ENCODE measurements around the gene IRS2.

Gene IRS2

DNA sequence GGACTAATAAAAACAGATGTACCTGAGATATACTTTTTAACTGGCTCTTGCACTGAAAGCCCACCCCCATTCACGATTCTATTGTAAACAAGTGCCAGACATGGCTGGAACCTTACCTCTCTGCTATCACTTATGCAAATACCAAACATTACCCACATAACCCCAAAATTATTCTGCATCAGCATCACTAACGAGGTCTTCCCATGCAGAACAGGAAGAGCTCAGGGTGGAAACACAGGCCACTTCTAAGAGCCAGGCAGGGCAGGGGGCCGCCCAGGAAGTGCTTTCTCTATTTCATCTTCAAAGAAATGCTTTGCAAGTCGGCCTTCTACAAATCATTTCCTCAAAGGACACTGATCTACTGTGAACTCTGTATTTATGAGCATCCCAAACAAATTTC is 7.3 kb downstream of the IRS2 start:
- peak; percentile 40 for DNase-seq

DNA sequence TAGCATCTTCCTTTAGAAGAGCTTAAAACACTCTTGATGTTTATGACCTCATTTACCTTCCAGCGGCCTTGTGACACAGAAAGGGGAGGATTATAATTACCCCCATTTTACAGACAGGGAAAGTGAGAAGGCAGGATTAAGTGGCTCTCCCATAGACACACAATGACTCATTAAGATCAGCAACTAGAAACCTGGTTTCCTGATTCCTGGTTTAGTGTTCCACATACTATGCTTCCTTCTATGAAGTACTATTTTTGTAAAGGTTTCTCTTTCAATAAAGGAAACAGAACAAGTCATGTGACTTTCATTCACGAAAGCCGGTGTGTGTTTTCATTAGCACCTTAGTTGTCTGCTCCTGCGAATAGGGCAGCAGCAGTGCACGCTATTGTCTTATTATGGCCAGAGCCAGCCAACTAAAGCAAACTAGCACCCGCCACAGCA is 8.3 kb downstream of the IRS2 start:
- DNase-seq, result no peak

DNA sequence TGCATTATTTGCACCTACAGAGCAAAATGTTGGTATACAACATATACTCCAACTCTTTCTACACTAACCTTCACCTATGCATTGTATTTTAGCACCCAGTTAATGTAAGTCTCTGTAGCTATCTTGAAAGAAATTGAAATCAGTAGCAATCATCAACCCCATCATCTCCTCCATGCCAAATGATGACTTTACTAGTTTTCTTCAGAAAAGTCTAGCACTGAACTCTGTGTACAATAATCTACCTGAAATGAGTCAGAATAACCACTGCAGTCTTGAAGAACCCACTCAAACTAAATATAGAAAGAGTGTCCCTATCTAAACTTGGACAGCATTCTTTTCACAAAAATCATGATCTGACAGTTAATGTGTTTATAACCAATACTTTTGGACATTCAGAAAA is 9.8 kb downstream of the IRS2 start:
- DNase-seq, result no peak

DNA sequence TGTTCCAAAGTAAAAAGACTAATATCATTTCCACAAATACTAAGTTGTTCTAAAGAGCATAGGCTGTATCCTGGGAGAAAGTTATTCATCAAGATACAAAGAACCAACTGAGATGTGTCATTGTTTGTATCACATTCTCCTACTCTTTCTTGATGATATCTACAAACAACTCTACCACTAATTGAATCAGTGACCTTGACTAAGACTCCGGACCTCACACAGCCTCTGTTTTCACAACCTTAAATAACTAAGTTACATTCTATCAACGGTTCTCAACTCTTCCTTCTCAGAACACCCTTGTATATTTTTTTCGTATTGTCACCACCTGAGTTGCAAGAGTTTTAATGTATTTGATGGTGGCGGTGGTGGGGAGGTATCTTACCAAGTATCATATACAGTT is 12.6 kb downstream of the IRS2 start:
- no peak for DNase-seq

DNA sequence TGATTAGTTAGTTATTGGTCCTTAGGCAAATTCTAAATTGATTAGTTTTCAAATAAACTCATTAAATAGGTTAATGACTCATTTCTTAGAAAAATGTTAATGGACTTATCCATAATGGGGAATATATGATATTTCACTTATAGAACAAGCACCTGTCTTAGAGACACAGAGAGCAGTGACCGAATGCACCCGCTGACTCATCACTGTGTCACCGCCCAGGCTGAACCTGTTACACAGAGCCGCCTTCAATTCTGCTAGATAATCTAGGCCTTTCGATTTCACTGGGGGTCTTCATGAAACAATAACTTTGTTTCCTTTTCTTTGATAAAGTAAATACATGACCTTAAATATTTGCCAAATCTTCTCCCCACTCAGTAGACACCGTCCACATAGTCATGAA is 13.1 kb downstream of the IRS2 start:
- peak; percentile 59 for DNase-seq

DNA sequence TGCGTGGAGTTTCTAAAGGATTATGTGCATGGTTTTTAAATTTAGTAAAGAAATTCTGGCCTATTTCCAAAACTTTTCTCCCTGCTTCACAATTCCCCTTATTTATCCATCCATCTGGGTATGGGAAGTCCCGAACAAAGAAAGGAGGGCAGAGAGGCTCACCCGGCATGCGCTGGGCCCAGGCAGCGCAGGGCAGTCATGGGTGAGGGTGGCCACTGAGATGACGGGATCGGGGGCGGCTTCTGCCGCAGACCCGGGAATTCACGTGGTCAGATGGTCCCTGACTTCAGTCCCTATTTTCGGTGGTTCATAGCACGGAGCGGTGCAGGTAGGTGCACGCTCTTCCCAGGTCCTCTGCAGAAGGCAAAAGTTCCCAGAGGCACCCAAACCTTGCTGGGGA is 14.5 kb downstream of the IRS2 start:
- no peak for DNase-seq

DNA sequence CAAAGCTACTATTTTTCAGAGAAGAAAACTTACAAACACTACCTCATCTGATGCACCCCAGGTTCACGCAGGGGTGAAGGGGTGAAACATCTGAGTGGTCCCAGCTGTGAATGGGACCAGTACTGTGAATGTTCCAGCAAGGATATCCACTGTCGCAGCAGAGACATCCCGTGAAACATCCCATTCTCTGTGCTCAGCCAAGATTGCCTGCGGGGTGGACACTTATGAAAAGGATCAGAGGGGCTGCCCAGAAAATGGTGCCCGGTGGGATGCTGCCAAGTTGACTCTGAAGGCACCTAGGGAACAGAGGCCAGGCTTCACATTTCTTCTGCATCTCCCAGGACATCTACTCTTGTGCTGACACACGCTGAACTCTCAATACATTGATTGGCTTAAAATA is 15.9 kb downstream of the IRS2 start:
- DNase-seq, result no peak

DNA sequence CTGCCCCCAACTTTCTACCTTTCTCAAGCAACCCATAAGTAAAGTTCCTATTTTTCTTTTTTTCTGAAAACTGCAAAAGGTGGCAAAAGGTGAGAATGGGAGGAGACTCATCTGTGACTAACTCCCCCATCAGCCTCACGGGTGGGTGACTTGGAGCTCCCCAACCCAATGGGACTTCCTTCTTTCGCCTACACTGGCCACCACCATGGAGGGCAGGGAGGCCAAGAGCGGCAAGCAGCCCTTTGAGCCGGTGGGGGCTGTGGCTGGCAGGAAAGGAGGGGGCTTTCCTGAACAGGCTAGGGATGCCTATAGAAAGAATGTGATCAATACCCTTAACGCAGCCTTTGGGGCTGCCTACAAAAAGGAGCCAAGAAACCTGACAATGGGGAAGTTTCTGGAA is 16.5 kb downstream of the IRS2 start:
- no peak for DNase-seq

DNA sequence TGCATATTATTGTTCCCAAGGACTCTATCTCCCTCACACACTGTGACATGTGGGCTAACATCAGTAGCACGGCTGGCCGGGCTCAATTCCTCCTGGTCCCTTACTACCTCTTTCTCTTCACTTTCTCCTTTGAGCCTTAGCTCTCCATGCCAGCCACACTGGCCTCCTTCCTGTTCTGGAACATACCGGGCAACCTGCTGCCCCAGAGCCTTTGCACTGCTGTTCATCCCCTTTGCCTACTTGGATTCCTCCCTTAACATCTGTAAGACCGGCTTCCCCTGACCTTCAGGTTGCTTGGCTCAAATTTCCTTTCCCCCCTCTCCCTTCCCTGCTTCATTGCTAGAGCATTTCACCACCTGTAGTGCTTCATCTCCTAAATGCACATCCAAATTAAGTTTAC is 17.1 kb downstream of the IRS2 start:
- no peak for DNase-seq

DNA sequence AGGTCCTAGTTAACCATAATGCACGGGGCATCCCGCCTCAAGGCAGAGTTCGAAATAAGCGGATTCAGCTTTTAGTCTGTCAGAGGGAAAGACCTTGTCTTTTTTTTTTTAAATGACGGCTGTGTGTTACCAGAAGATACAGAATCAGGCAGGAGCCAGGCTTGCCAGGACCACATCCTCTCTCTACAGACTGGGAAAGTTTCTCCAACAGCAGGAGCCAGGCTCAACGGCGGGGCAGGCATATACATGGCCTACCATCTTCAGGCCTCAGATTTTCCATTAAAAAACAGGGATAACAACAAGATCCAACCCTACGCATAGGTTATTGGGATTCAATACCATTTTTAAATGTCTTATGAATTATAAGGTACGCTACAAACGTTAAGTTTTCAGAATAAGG is 17.8 kb downstream of the IRS2 start:
- DNase-seq, result no peak

DNA sequence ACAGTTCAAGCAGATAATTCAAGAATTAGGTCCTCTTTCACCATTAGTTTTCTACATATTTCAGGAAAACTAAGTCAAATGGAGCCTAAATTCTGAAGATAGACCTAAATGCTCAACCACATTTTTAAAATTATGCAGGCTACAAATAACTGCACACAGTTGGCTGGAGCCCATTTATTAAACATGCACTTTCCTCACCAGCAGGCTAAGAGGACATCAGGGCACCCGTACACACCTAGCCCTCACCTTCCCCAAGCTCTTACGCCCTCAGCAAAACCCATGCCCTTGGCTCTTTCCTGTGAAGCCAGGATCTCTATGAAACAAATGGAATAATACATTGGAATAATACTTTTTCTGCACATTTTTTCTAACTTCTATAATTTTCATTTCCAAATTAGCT is 18.2 kb downstream of the IRS2 start:
- DNase-seq, result no peak

DNA sequence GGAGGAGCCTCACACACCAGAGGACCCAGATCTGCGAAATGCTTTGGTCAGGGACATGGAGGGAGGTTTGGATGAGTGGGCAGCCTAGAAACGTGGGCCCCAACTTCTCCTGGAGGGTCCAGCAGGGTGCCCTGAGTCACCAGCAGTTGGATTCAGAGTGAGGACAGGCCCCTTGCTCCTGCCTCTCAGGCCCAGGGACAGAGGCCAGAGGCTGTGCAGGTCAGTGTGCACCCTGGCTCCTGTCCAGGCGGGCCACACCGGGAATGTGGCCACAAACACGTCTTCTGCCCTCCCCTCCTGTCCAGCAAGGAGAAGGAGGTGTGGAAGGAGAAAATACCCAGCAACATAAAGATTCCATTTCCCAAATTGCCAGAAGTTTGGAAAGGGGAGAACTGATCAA is 19.4 kb downstream of the IRS2 start:
- no peak for DNase-seq

DNA sequence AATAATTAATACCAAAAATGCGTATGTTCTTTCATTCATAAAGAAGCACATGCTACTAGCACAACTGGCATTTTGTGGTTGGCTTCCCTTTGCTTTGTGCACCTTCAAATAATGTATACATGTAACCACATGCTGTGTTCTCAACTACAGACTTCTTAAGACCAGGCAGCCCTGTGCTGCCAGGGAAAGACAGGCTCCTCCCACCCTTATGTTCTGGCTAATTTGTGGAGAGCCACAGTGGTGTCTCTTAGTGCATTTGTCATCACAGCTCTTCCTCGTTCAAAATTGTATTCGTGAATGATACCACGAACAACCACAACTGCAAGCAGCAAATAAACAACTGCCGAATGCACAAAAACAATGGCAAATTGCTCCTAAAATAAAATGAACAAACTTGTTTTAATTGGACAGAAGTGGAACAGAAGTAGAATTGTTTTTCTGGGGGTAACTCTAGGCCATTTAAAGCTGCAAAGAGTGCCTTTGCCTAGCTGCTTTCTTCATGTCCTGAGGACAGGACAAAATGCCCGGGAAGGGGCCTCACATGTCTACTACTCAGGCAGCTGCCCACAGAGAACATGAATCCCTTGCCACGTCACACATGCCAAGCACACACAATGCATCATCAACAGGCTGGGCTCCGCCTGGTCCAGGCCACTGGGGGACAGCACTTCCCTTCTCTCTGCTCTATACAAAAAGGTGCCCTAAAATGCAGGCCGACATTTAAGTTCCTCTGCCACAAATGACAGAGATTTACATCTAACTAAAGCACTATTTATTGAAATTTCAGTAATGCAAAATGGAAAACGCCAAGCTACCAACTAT is 21.7 kb downstream of the IRS2 start:
- peak; percentile 31 for DNase-seq

DNA sequence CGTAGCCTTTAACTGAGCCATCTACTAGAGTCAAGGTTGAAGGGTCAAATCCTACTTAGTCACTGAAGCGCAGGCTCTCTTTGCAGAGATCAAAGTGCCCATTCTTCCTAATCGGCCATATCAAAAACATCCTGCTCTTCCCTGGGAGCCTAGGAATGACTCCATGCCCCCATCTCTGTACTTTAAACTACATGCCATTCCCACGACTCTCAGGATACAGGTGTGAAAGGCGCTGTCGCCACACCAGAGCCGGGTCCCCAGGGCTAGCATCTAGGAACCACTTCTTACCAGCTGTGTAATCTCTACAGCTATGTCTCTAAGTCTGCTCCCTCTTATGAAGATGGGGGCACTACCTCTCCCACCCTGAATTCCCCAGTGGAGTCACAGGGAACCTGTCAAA is 22.3 kb downstream of the IRS2 start:
- no peak for DNase-seq

DNA sequence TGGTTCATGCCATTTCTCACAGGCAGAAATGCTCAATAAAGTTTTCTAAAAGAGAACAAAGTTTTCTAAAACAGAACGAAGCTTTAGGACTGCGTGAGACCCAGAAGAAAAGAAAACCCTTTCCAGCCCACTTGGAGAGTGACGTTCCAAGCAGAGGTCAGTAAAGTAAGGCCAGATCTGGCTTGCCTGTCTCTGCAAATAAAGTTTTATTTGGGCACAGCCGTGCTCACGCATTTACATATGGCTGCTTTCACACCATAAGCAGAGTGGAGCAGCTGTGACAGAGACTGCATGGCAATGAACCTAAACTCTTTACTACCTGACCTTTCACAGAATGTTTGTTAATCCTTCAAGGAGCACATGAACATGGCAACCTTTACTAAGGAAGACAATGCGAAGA is 23.6 kb downstream of the IRS2 start:
- DNase-seq, result no peak

DNA sequence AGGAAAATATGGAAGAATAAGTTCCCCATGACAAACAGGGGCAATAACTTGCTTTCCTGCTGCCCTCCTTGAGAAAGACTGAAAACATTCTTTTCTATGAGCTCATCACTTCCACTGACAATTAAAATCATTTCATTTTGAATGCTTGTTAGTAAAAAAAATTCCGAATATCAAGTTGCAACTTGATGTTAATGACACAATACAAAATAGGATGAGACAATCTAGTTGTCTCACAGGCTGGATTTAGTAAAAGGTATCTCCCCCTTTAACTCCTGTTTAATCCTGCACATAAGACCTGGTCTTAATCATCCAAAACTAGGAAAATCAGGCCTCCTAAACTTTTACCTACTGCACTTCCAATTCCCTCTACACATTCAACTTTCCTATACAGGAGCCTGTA is 24.7 kb downstream of the IRS2 start:
- DNase-seq, result no peak

DNA sequence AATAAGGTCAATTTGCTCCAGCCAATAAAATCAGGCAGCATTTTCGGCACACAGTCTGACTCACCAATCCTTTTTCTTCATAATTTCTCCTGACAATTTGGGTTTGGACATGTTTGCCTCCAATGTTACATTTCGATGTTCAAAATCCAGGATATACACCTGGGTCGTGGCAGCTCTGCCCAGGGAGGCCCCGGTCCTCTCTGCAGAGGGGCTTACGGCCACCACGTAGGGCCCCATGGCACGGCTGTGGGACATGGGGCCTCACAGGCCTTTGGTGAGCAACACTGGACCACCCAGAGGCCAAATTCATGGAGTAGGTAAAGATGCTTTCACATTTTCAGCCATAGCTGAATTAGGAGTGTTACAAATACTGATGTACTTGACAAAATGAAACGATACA is 25.4 kb downstream of the IRS2 start:
- no peak for DNase-seq

DNA sequence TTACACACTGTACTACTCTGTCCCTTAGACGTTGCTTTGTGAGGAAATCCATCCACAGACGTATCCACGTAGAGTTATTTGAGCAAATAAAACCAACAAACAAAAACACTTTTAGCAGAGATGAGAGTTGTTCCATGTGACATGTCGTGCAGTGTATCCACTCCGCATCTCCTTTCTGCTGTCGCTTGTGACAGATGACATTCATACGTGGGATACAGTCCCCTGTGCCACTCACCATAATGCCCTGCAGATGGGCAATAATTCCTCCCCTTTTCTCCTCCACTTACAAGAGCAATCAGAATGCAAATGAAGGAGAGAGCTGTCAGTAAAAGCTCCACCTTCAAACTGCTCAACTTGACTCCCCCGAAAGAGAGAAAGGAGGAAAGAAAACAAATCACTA is 26.0 kb downstream of the IRS2 start:
- DNase-seq, result no peak

DNA sequence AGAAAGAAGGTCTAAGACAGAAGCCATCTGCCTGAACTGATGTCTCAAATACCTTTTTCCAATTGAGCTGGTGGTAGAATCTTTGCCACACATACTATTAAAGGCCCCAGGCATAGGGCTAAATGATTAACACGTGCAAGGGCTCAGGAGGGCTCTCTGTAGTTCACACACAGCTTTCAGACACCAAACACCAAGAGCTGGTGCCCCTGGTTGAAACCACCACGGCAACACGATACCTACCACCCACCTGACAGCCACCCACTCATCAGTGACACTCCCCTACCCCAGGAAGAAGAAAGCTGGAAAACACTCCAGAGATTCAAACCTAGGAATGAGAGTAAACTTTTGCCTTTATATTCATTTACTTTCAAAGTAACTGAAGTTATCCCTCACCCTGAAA is 26.8 kb downstream of the IRS2 start:
- DNase-seq, result no peak

DNA sequence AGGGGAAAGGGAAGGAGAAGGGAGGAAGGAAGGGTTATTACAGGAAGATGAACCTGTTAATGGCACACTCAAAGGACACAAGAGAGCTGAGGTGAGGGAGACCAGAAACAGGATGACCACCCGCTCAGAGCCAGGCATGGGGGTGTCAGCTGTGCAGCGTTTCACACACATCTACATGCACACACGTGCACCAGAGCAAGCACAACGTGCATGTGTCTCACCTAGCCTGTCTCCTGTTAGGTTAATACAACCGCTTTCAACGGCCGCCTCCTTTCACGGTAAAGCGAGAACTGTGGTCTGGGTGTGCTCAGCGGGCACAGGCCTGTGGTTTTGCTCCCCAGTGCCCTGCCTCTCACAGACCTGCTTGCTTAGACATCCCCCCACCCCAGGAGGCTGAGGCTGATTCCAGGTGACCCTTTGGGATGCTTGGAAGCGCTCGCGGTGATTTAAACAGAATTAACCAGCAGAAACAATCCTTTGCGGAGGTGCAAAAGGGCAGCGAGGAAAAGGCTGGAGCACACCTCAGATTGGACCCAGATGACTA is 27.4 kb downstream of the IRS2 start:
- DNase-seq, result no peak

DNA sequence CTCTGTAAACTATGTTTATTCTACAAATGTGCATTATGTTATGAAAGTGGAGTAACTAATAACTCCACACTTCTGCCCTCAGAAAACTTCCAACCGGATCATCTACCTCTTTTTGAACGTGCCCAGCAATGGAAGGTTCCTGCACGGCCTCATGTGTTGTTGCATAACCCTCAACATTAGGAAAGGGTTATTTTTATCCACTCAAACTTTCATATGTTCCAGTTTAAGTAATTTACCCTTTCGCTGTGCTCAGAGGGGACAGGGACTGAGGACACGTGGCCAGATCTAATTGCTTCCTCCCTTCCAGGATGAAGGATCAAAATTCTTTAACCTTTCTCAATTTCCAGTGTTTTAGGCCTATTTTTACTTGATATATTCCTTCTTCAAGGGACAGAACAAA is 29.6 kb downstream of the IRS2 start:
- no peak for DNase-seq

DNA sequence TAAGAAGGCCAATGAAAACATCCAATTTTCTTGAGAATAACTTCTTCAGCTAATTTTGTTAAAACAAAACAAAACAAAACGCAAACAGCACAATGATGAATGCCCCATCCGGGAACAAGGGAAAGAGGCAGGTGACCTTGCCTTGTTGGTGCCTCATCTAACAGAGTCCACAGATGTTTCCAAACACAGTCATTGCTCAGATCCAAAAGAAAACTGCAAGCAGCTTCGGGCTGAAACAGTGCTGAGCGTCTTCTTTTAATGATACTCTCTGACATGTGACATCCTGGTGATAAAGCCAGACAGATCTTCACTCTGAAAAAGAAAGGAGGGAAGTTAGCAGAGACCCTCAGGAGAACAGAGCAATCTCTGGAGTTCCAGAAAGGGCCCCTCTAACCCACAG is 30.4 kb downstream of the IRS2 start:
- no peak for DNase-seq

DNA sequence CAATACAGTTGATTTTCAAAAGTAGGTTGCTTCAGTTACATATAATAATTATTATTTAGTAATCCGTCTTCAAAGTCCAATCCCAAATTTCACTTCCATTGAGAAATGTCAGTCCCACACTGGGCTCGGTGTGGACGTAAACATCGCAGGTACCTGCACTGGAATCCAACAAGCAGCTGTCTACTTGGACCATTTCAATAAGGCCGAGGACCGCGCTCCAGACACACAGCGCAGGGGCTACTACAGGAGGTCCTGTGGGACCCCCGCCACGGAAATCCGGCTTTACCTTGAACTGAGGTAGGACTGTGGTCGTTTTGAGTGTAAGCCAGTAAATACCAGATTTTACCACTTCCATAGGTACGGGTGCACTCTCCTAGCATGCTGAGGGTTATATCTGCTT is 30.8 kb downstream of the IRS2 start:
- DNase-seq, result no peak

DNA sequence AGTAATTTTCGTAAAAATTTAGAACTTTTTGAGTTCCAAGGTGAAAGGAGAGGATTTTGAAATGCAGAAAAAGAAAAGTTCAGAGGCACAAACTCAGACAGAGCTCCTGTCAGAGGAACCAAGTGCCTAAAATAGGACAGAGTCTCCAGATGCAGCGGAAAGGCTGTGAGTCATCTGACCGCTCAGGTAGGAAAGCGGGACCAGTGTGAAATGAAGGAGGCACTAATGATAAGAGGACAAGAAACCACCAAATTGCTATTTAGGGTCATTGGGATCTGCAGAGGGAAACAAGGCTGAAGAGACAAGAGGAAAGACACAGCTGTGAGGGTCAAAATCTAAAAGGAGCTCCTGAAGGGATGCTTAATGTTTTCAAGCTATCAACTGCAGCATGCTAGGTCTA is 34.9 kb downstream of the IRS2 start:
- DNase-seq, result no peak

DNA sequence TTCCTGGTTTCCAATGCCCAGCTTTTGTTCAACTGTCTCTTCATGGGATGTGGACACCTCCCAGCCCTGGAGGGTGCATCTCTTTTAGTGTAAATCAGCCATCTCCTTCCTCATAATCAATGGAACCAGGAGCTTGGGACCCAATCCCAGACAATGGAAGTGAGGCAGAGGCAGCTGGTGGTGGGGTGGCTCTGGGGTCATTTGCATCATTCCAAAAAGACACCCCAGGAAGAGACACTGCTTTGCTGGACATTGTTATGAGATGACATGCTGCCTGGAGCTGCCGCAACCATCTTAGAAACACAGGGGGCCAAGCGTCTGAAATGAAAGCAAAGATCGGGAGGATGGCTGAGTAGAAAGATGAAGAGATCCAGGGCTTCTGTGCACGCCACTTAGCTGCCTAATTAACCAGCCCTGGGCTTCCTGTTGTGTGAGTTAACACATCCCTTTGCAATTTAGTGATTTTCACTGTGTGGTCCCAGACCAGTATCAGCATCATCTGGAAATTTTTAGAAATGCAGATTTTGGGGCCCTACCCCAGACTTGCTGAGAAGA is 36.1 kb downstream of the IRS2 start:
- no peak for DNase-seq

Data from stimulated activated CD8-positive, alpha-beta memory T cell treated with anti-CD3 and anti-CD28 coated beads, Interleukin-4, amount 100 ng/mL, for 48 hours (primary cell).